Measurements from ENCODE around the gene CNOT8.
"Not testable (repeated sequence)": the region's sequence is repeated elsewhere in the genome, so short reads cannot be mapped to it uniquely, and the experiment has no call there.

The CNOT8 gene

GRCh38 chr5:154829589-154830218, 28.7 kb upstream of the CNOT8 start:
- peaks cover 25% of the 10 kb centered on the region for H3K4me1 Mint-ChIP-seq
- no peak for TF ChIP-seq CTCF (IDR thresholded peaks at IDR 0.05; ENCODE audit: unreplicated experiment in 3 of 3)
- no peaks in the 10 kb centered on the region for H3K9me3 Mint-ChIP-seq
- peak overlapping the region; percentile 65 to 81 (median 81) for H3K27ac Mint-ChIP-seq
- H3K36me3 Mint-ChIP-seq (ENCODE audit: low read depth): peaks cover 33% of the 10 kb centered on the region
- peak overlapping the region in 1 of 3 experiments; percentile 2 for H3K4me3 Mint-ChIP-seq
- no peaks in the 10 kb centered on the region for H3K27me3 Mint-ChIP-seq (ENCODE audit: low read depth)

- peak overlapping the region; percentile 65 to 81 (median 81) for H3K27ac Mint-ChIP-seq
- H3K9me3 Mint-ChIP-seq: no peaks in the 10 kb centered on the region
- no peak for TF ChIP-seq CTCF (IDR thresholded peaks at IDR 0.05; ENCODE audit: unreplicated experiment in 3 of 3)
- peak overlapping the region in 1 of 3 experiments; percentile 2 for H3K4me3 Mint-ChIP-seq
- no peaks in the 10 kb centered on the region for H3K27me3 Mint-ChIP-seq (ENCODE audit: low read depth)
- H3K4me1 Mint-ChIP-seq: peaks cover 27% of the 10 kb centered on the region
- H3K36me3 Mint-ChIP-seq (ENCODE audit: low read depth): peaks cover 33% of the 10 kb centered on the region
Observed at GRCh38 chr5:154830219-154830595, 28.2 kb upstream of the CNOT8 start.

- peaks cover 27% of the 10 kb centered on the region for H3K4me1 Mint-ChIP-seq
- H3K4me3 Mint-ChIP-seq: no peak overlapping the region
- TF ChIP-seq CTCF (IDR thresholded peaks at IDR 0.05; ENCODE audit: unreplicated experiment in 3 of 3): no peak
- H3K27ac Mint-ChIP-seq: peak overlapping the region; percentile 65 to 81 (median 81)
- peaks cover 31% of the 10 kb centered on the region for H3K36me3 Mint-ChIP-seq (ENCODE audit: low read depth)
- no peaks in the 10 kb centered on the region for H3K27me3 Mint-ChIP-seq (ENCODE audit: low read depth)
- H3K9me3 Mint-ChIP-seq: no peaks in the 10 kb centered on the region
Observed at GRCh38 chr5:154830596-154830995, 27.8 kb upstream of the CNOT8 start.

- no peaks in the 10 kb centered on the region for H3K27me3 Mint-ChIP-seq (ENCODE audit: low read depth)
Observed at GRCh38 chr5:154831451-154831850, 27.0 kb upstream of the CNOT8 start.

GRCh38 chr5:154832804-154833203, 25.6 kb upstream of the CNOT8 start:
- H3K9me3 Mint-ChIP-seq; H3K27me3 Mint-ChIP-seq (ENCODE audit: low read depth); H3K27ac Mint-ChIP-seq; H3K4me3 Mint-ChIP-seq: not testable (repeated sequence)
- Mint-ChIP-seq H3K36me3 (ENCODE audit: low read depth) (peaks cover 34% of the 10 kb centered on the region), H3K4me1 (peaks cover 27% of the 10 kb centered on the region)

More at GRCh38 chr5:154831451-154831850, 27.0 kb upstream of the CNOT8 start:
- Mint-ChIP-seq H3K27ac (no peak overlapping the region), H3K4me3 (no peak overlapping the region), H3K4me1 (peaks cover 27% of the 10 kb centered on the region), H3K9me3 (no peaks in the 10 kb centered on the region), H3K36me3 (ENCODE audit: low read depth) (peaks cover 29% of the 10 kb centered on the region)
- TF ChIP-seq CTCF (IDR thresholded peaks at IDR 0.05; ENCODE audit: unreplicated experiment in 3 of 3): no peak

- Mint-ChIP-seq H3K9me3 (no peaks in the 10 kb centered on the region), H3K36me3 (ENCODE audit: low read depth) (peaks cover 39% of the 10 kb centered on the region), H3K4me3 (no peak overlapping the region), H3K27ac (no peak overlapping the region), H3K4me1 (peaks cover 27% of the 10 kb centered on the region), H3K27me3 (ENCODE audit: low read depth) (no peaks in the 10 kb centered on the region)
- TF ChIP-seq CTCF (IDR thresholded peaks at IDR 0.05; ENCODE audit: unreplicated experiment in 3 of 3): no peak
Observed at GRCh38 chr5:154834053-154834452, 24.4 kb upstream of the CNOT8 start.

GRCh38 chr5:154835701-154836052, 22.8 kb upstream of the CNOT8 start:
- not testable (repeated sequence) for H3K9me3 Mint-ChIP-seq; H3K27me3 Mint-ChIP-seq (ENCODE audit: low read depth)
- H3K4me1 Mint-ChIP-seq: peaks cover 12% of the 10 kb centered on the region

More at GRCh38 chr5:154835701-154836052, 22.8 kb upstream of the CNOT8 start:
- H3K4me3 Mint-ChIP-seq, H3K27ac Mint-ChIP-seq: not testable (repeated sequence)
- H3K36me3 Mint-ChIP-seq (ENCODE audit: low read depth): peaks cover 33% of the 10 kb centered on the region
